LNCaP clone FGC (cell line): ENCODE measurements around the gene SCUBE2.

ENCODE experiments used
- DNase-seq: peaks from one replicate; pipeline ENCODE4 v3.0.0-alpha.2; 2011; ENCODE audit warnings: low read depth
- H3K4me3 ChIP-seq: 2 replicates; pipeline ENCODE4 v1.5.1; 2011; ENCODE audit warnings: mild to moderate bottlenecking, low read depth, low read length, control low read depth
- CTCF ChIP-seq: IDR thresholded peaks from 2 replicates; pipeline ENCODE4 v1.5.1; 2012; ENCODE audit warnings: mild to moderate bottlenecking; ENCODE audit not compliant: control insufficient read depth, insufficient read depth; ENCODE audit errors: extremely low read depth

SCUBE2 gene

GRCh38 chr11:9092853-9093778 lies 1.7 kb upstream of the SCUBE2 start:
- no peak overlapping the region for H3K4me3 ChIP-seq
- peak; percentile 31; the same call in 1 of the 2 replicates for TF ChIP-seq CTCF
- no peak for DNase-seq

GRCh38 chr11:9092072-9092471 lies 673 bp upstream of the SCUBE2 start:
- no peak for TF ChIP-seq CTCF
- DNase-seq, result no peak
- no peak overlapping the region for H3K4me3 ChIP-seq

GRCh38 chr11:9090488-9091043 lies 833 bp downstream of the SCUBE2 start:
- no peak for DNase-seq
- no peak overlapping the region for H3K4me3 ChIP-seq
- TF ChIP-seq CTCF, result no peak

- no peak for TF ChIP-seq CTCF
- no peak overlapping the region for H3K4me3 ChIP-seq
- no peak for DNase-seq
Observed at GRCh38 chr11:9089636-9090035, 1.8 kb downstream of the SCUBE2 start.

GRCh38 chr11:9089061-9089460 lies 2.3 kb downstream of the SCUBE2 start:
- DNase-seq, result peak; percentile 90
- TF ChIP-seq CTCF, result no peak

GRCh38 chr11:9082575-9082974 lies 8.8 kb downstream of the SCUBE2 start:
- DNase-seq, result no peak
- TF ChIP-seq CTCF, result no peak
- H3K4me3 ChIP-seq, result no peak overlapping the region

More at GRCh38 chr11:9089061-9089460, 2.3 kb downstream of the SCUBE2 start:
- H3K4me3 ChIP-seq, result no peak overlapping the region

GRCh38 chr11:9081153-9081552 lies 10.2 kb downstream of the SCUBE2 start:
- TF ChIP-seq CTCF, result no peak
- no peak overlapping the region for H3K4me3 ChIP-seq
- DNase-seq, result no peak
